Ishikawa (cell line): Measurements from ENCODE around the gene FAM98A.

Experiments used
- CEBPB ChIP-seq: IDR thresholded peaks from 2 replicates; pipeline ENCODE4 v1.6.1; 2012
- CREB1 ChIP-seq: IDR thresholded peaks from 2 replicates; pipeline ENCODE4 v1.6.1; 2012; ENCODE audit warnings: low read depth
- EGR1 ChIP-seq: IDR thresholded peaks from 2 replicates; pipeline ENCODE4 v1.6.1; 2012
- EP300 ChIP-seq: IDR thresholded peaks from 2 replicates; pipeline ENCODE4 v1.6.1; 2012; ENCODE audit warnings: borderline replicate concordance
- FOXM1 ChIP-seq: IDR thresholded peaks from 2 replicates; pipeline ENCODE4 v1.6.1; 2012; ENCODE audit warnings: low read depth, borderline replicate concordance
- MAX ChIP-seq: IDR thresholded peaks from 2 replicates; pipeline ENCODE4 v1.6.1; 2012
- NFIC ChIP-seq: IDR thresholded peaks from 2 replicates; pipeline ENCODE4 v1.6.1; 2012
- RAD21 ChIP-seq: IDR thresholded peaks from 2 replicates; pipeline ENCODE4 v1.6.1; 2012; ENCODE audit warnings: low read depth
- REST ChIP-seq: IDR thresholded peaks from 2 replicates; pipeline ENCODE4 v1.6.1; 2012; ENCODE audit warnings: low read depth, mild to moderate bottlenecking
- TAF1 ChIP-seq: IDR thresholded peaks from 2 replicates; pipeline ENCODE4 v1.6.1; 2012; ENCODE audit warnings: low read depth, mild to moderate bottlenecking
- TCF12 ChIP-seq: IDR thresholded peaks from 2 replicates; pipeline ENCODE4 v1.6.1; 2012; ENCODE audit warnings: low read depth
- TEAD4 ChIP-seq: IDR thresholded peaks from 2 replicates; pipeline ENCODE4 v1.6.1; 2012
- USF1 ChIP-seq: IDR thresholded peaks from 2 replicates; pipeline ENCODE4 v1.6.1; 2012
- YY1 ChIP-seq: IDR thresholded peaks from 2 replicates; pipeline ENCODE4 v1.6.1; 2012; ENCODE audit warnings: low read depth
- ZBTB7A ChIP-seq: IDR thresholded peaks from 2 replicates; pipeline ENCODE4 v1.6.1; 2012; ENCODE audit warnings: low read depth

Gene FAM98A

GRCh38 chr2:33581872-33582271 is 17.2 kb downstream of the FAM98A start:
- no peak for TF ChIP-seq ZBTB7A
- TF ChIP-seq USF1: no peak
- no peak for TF ChIP-seq NFIC
- no peak for TF ChIP-seq TCF12
- TF ChIP-seq EP300: no peak
- no peak for TF ChIP-seq MAX

GRCh38 chr2:33579227-33579626 is 19.9 kb downstream of the FAM98A start:
- no peak for TF ChIP-seq TCF12
- no peak for TF ChIP-seq ZBTB7A
- TF ChIP-seq TAF1: no peak
- TF ChIP-seq TEAD4: no peak
- no peak for TF ChIP-seq CEBPB
- no peak for TF ChIP-seq RAD21
- TF ChIP-seq FOXM1: no peak
- no peak for TF ChIP-seq YY1
- no peak for TF ChIP-seq EP300
- TF ChIP-seq REST: no peak

- TF ChIP-seq MAX (no peak), TEAD4 (no peak)
Observed at GRCh38 chr2:33577668-33578067, 21.4 kb downstream of the FAM98A start.

GRCh38 chr2:33577084-33577483 is 22.0 kb downstream of the FAM98A start:
- TF ChIP-seq MAX: no peak

- no peak for TF ChIP-seq CREB1
- TF ChIP-seq NFIC: no peak
- TF ChIP-seq CEBPB: no peak
- no peak for TF ChIP-seq EP300
- no peak for TF ChIP-seq REST
- no peak for TF ChIP-seq ZBTB7A
- no peak for TF ChIP-seq TAF1
- TF ChIP-seq TEAD4: no peak
- no peak for TF ChIP-seq TCF12
- TF ChIP-seq MAX: no peak
- no peak for TF ChIP-seq EGR1
- TF ChIP-seq USF1: no peak
- no peak for TF ChIP-seq YY1
- TF ChIP-seq RAD21: no peak
- TF ChIP-seq FOXM1: no peak
Observed at GRCh38 chr2:33573657-33574056, 25.4 kb downstream of the FAM98A start.

- TF ChIP-seq EP300: no peak
- TF ChIP-seq FOXM1: no peak
- no peak for TF ChIP-seq EGR1
- no peak for TF ChIP-seq TAF1
Observed at GRCh38 chr2:33570681-33571080, 28.4 kb downstream of the FAM98A start.

- TF ChIP-seq YY1 (no peak), RAD21 (no peak), MAX (no peak), REST (no peak), TEAD4 (no peak), ZBTB7A (no peak), USF1 (no peak), FOXM1 (no peak), NFIC (no peak), CEBPB (no peak), EGR1 (no peak), TCF12 (no peak), CREB1 (no peak), TAF1 (no peak), EP300 (no peak)
Observed at GRCh38 chr2:33561872-33562271, 37.2 kb downstream of the FAM98A start.
